Lower leg skin (tissue), 3 donors: Measurements from ENCODE around the gene ZMYND8.

Experiments
- POLR2A ChIP-seq, 2 donors: fragments of 450-650 bp; IDR thresholded peaks; one replicate each; pipeline ENCODE4 v1.6.1; 2016 to 2017; ENCODE audit warnings: antibody characterized with exemption in 2 of 2, mild to moderate bottlenecking in 1 of 2, moderate library complexity in 1 of 2
- TF ChIP-seq, protein P1 (sequence below), 3 donors: fragments of 450-650 bp; IDR thresholded peaks; one replicate each; pipeline ENCODE4 v1.5.1; 2016; ENCODE audit warnings: antibody characterized with exemption in 3 of 3, mild to moderate bottlenecking in 3 of 3, moderate library complexity in 2 of 3

GRCh38 chr20:47359530-47360296 is 3.2 kb upstream of the ZMYND8 start:
- TF ChIP-seq, protein P1, sequence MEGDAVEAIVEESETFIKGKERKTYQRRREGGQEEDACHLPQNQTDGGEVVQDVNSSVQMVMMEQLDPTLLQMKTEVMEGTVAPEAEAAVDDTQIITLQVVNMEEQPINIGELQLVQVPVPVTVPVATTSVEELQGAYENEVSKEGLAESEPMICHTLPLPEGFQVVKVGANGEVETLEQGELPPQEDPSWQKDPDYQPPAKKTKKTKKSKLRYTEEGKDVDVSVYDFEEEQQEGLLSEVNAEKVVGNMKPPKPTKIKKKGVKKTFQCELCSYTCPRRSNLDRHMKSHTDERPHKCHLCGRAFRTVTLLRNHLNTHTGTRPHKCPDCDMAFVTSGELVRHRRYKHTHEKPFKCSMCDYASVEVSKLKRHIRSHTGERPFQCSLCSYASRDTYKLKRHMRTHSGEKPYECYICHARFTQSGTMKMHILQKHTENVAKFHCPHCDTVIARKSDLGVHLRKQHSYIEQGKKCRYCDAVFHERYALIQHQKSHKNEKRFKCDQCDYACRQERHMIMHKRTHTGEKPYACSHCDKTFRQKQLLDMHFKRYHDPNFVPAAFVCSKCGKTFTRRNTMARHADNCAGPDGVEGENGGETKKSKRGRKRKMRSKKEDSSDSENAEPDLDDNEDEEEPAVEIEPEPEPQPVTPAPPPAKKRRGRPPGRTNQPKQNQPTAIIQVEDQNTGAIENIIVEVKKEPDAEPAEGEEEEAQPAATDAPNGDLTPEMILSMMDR (IDR thresholded peaks at IDR 0.05) = no peak
- TF ChIP-seq POLR2A (IDR thresholded peaks at IDR 0.05) = no peak
